Mammary epithelial cell (primary cell): ENCODE results near the gene VCPKMT.

Experiments used
- EZH2 ChIP-seq: IDR thresholded peaks from 2 replicates; pipeline ENCODE4 v1.6.1; 2012; ENCODE audit warnings: low read length, inconsistent platforms, borderline replicate concordance
- TF ChIP-seq, protein P1 (sequence below), 2 donors: IDR thresholded peaks in 1 of 2; conservative IDR thresholded peaks in 1 of 2; 2 replicates each; pipeline ENCODE4 v1.5.1; 2011 to 2012; ENCODE audit warnings: inconsistent platforms in 2 of 2, low read length in 2 of 2, mild to moderate bottlenecking in 2 of 2, control low read depth in 1 of 2, low read depth in 1 of 2; ENCODE audit not compliant: insufficient read depth in 1 of 2; ENCODE audit errors: extremely low read depth in 1 of 2

DNA sequence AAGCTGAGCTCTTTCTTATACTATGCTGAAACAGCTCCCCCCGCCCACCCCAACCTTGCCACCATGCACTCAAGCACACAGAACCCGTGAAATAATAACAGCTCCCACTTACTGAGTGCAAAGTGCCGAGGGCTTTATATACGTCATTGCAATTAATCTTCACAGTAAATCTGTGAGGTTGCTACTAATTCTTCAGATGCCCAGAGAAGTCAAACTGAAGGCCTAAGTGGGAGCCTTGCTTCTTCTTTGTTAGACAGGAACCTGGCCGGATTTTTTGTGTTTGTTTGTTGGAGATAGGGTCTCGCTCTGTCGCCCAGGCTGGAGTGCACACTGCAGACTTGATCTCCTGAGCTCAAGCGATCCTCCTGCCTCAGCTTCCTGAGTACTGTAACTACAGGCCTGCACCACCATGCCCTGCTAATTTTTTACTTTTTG lies 34.0 kb downstream of the VCPKMT start:
- TF ChIP-seq, protein P1, sequence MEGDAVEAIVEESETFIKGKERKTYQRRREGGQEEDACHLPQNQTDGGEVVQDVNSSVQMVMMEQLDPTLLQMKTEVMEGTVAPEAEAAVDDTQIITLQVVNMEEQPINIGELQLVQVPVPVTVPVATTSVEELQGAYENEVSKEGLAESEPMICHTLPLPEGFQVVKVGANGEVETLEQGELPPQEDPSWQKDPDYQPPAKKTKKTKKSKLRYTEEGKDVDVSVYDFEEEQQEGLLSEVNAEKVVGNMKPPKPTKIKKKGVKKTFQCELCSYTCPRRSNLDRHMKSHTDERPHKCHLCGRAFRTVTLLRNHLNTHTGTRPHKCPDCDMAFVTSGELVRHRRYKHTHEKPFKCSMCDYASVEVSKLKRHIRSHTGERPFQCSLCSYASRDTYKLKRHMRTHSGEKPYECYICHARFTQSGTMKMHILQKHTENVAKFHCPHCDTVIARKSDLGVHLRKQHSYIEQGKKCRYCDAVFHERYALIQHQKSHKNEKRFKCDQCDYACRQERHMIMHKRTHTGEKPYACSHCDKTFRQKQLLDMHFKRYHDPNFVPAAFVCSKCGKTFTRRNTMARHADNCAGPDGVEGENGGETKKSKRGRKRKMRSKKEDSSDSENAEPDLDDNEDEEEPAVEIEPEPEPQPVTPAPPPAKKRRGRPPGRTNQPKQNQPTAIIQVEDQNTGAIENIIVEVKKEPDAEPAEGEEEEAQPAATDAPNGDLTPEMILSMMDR (conservative IDR thresholded peaks at IDR 0.05 in 1 of 2, IDR thresholded peaks at IDR 0.05 in 1 of 2; ENCODE audit: extremely low read depth in 1 of 2, insufficient read depth in 1 of 2, low read depth in 1 of 2, low read length in 2 of 2) = no peak
- TF ChIP-seq EZH2 = no peak
